Mesodermal cell (in vitro differentiated cells): ENCODE results near the gene SH2D4B.

Experiments used
- H3K27ac ChIP-seq: 2 replicates; pipeline ENCODE4 v1.7.0; 2013; ENCODE audit warnings: mild to moderate bottlenecking, low read depth, low read length, moderate library complexity; ENCODE audit not compliant: severe bottlenecking
- H3K36me3 ChIP-seq: 2 replicates; pipeline ENCODE4 v1.7.1; 2013; ENCODE audit warnings: mild to moderate bottlenecking, low read length, moderate library complexity; ENCODE audit not compliant: control insufficient read depth, insufficient read depth
- H3K4me1 ChIP-seq: one replicate; pipeline ENCODE4 v1.7.1; 2013; ENCODE audit warnings: mild to moderate bottlenecking, low read length; ENCODE audit not compliant: insufficient read depth, control insufficient read depth, poor library complexity, severe bottlenecking
- H3K4me3 ChIP-seq: 2 replicates; pipeline ENCODE4 v1.7.0; 2013; ENCODE audit warnings: low read length, control low read depth, mild to moderate bottlenecking; ENCODE audit not compliant: insufficient read depth, poor library complexity, severe bottlenecking; ENCODE audit errors: extremely low read depth
- H3K9me3 ChIP-seq: 2 replicates; pipeline ENCODE4 v1.7.1; 2013; ENCODE audit warnings: mild to moderate bottlenecking, low read length, moderate library complexity; ENCODE audit not compliant: control insufficient read depth
- WGBS, 2 experiments: methylation state at CpG; one replicate each; pipeline ENCODE4 v1.1.5; 2013; ENCODE audit warnings: missing lambda C conversion rate in 2 of 2; ENCODE audit not compliant: insufficient coverage in 2 of 2; 5-methylcytosine and 5-hydroxymethylcytosine counted together

SH2D4B gene

GRCh38 chr10:80579849-80580637 is 42.3 kb downstream of the SH2D4B start:
- peaks cover 9% of the 10 kb centered on the region for H3K4me1 ChIP-seq
- no peak overlapping the region for H3K4me3 ChIP-seq
- 76 to 88% methylated on average over 3 to 4 of the region's 5 CpGs for WGBS, 2 experiments
- no peaks in the 10 kb centered on the region for H3K9me3 ChIP-seq
- no peaks in the 10 kb centered on the region for H3K36me3 ChIP-seq
- H3K27ac ChIP-seq = no peak overlapping the region

- Histone ChIP-seq H3K36me3 (no peaks in the 10 kb centered on the region), H3K9me3 (no peaks in the 10 kb centered on the region), H3K27ac (peak overlapping the region; percentile 46), H3K4me3 (no peak overlapping the region), H3K4me1 (peaks cover 9% of the 10 kb centered on the region)
- 96 to 97% methylated on average over 5 of the region's 7 CpGs for WGBS, 2 experiments
These were observed 43.2 kb downstream of the SH2D4B start for GRCh38 chr10:80580638-80581468.

- WGBS, 2 experiments = 97 to 100% methylated on average over 4 to 5 of the region's 5 CpGs
- H3K36me3 ChIP-seq = no peaks in the 10 kb centered on the region
- H3K4me3 ChIP-seq = no peak overlapping the region
- no peaks in the 10 kb centered on the region for H3K9me3 ChIP-seq
- peaks cover 9% of the 10 kb centered on the region for H3K4me1 ChIP-seq
- no peak overlapping the region for H3K27ac ChIP-seq
These were observed 43.8 kb downstream of the SH2D4B start for GRCh38 chr10:80581469-80581835.

GRCh38 chr10:80582286-80582960 is 44.7 kb downstream of the SH2D4B start:
- no peak overlapping the region for H3K27ac ChIP-seq
- H3K9me3 ChIP-seq = no peaks in the 10 kb centered on the region
- no peaks in the 10 kb centered on the region for H3K36me3 ChIP-seq
- no peak overlapping the region for H3K4me3 ChIP-seq
- WGBS, 2 experiments = 92 to 100% methylated on average over 2 of the region's 3 CpGs
- H3K4me1 ChIP-seq = peaks cover 9% of the 10 kb centered on the region

- Histone ChIP-seq H3K9me3 (peaks cover 4% of the 10 kb centered on the region), H3K36me3 (no peaks in the 10 kb centered on the region), H3K4me3 (no peak overlapping the region), H3K27ac (no peak overlapping the region), H3K4me1 (peaks cover 9% of the 10 kb centered on the region)
- no CpG with 5 or more reads among the region's 1 CpG for WGBS, 2 experiments
These were observed 46.0 kb downstream of the SH2D4B start for GRCh38 chr10:80583685-80584084.

- H3K4me1 ChIP-seq = peaks cover 4% of the 10 kb centered on the region
- 94 to 100% methylated on average over 4 to 20 of the region's 23 CpGs for WGBS, 2 experiments
- H3K36me3 ChIP-seq = no peaks in the 10 kb centered on the region
- H3K27ac ChIP-seq = no peak overlapping the region
- no peak overlapping the region for H3K4me3 ChIP-seq
- peaks cover 4% of the 10 kb centered on the region for H3K9me3 ChIP-seq
These were observed 48.1 kb downstream of the SH2D4B start for GRCh38 chr10:80585812-80586211.

GRCh38 chr10:80588546-80588945 is 50.8 kb downstream of the SH2D4B start:
- H3K9me3 ChIP-seq = peaks cover 4% of the 10 kb centered on the region
- WGBS, 2 experiments = 93 to 95% methylated on average over 5 to 6 of the region's 10 CpGs
- no peak overlapping the region for H3K27ac ChIP-seq

GRCh38 chr10:80589726-80590373 is 52.1 kb downstream of the SH2D4B start:
- H3K36me3 ChIP-seq = no peaks in the 10 kb centered on the region
- no peaks in the 10 kb centered on the region for H3K4me1 ChIP-seq
- 77 to 84% methylated on average over 5 of the region's 5 CpGs for WGBS, 2 experiments
- H3K27ac ChIP-seq = no peak overlapping the region
- peaks cover 4% of the 10 kb centered on the region for H3K9me3 ChIP-seq
- no peak overlapping the region for H3K4me3 ChIP-seq

More at GRCh38 chr10:80588546-80588945, 50.8 kb downstream of the SH2D4B start:
- Histone ChIP-seq H3K4me3 (no peak overlapping the region), H3K36me3 (no peaks in the 10 kb centered on the region), H3K4me1 (no peaks in the 10 kb centered on the region)

- H3K4me1 ChIP-seq = no peaks in the 10 kb centered on the region
- 88 to 92% methylated on average over 2 of the region's 3 CpGs for WGBS, 2 experiments
- H3K4me3 ChIP-seq = no peak overlapping the region
- peaks cover 4% of the 10 kb centered on the region for H3K9me3 ChIP-seq
- no peak overlapping the region for H3K27ac ChIP-seq
- no peaks in the 10 kb centered on the region for H3K36me3 ChIP-seq
These were observed 53.0 kb downstream of the SH2D4B start for GRCh38 chr10:80590585-80591125.
